Stimulated activated CD4-positive, alpha-beta T cell treated with anti-CD3 and anti-CD28 coated beads, Interleukin-4, amount 100 ng/mL, for 1 hour (primary cell): ENCODE results near the gene AAR2.

Experiments used
- DNase-seq: peaks from one replicate; pipeline ENCODE4 v3.0.0-alpha.2; 2020

AAR2 gene

DNA sequence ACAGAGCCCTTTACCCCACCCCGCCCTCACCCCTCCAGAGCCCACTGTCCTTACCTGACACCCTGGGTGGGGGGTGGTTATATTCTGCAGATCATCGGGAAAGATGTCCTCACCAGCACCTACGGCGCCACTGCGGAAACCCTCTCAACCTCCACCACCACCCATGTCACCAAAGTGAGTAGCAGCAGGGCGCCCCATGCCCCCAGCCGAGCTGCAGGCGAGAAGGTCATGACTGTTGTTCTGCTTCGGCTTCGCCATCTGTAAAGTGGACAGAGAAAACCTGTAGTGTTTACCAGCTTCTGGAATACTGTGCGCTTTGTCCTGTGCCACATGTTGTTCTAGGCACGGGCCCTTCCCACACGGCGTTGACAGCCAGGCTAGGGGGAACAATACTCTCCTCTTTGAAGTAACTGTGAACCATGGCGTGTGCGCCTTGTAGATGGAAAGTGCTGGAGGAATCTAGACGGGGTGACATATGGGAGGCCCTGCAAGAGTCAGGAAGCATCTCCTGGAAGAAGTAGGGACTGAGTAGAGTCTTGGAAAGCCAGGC is 16.5 kb upstream of the AAR2 start:
- no peak for DNase-seq

DNA sequence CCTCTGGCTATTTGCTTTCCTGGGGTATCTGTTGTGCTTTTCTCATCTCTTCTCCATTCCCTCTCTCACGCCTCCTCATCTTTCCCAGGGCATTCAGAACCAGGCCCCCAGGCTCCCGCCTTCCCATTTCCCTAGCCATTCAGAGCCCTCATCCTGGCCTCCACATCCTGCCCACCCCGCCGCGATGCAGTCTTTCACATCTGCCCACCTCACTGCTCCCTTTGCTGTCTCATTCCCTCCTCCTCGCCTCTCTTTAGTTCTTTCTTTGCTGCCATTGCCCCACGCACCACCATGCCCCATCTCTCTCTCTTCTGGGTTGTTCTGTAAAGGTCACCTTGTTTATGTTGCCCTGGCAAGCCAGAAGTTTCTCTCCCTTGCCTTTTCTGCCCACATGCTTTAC is 10.6 kb upstream of the AAR2 start:
- DNase-seq, result no peak

DNA sequence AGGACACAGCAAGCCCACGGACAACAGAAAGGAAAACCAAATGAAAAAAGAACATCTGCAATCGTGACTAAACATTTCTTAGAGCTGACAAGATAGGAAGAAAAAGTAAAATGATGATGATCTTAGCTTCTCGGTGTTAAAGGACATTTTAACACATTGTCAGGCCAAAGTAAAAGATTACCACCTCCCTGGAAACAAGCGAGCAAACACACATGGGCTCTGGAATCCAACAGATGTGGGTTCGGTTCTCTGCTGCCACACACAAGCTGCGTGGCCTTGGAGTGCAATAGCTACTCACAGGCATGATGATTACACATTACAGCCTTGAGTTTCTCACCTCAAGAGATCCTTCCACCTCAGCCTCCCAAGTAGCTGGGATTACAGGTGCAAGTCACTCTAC is 7.5 kb upstream of the AAR2 start:
- DNase-seq, result no peak

GRCh38 chr20:36230019-36230418 is 6.3 kb upstream of the AAR2 start:
- DNase-seq, result no peak

DNA sequence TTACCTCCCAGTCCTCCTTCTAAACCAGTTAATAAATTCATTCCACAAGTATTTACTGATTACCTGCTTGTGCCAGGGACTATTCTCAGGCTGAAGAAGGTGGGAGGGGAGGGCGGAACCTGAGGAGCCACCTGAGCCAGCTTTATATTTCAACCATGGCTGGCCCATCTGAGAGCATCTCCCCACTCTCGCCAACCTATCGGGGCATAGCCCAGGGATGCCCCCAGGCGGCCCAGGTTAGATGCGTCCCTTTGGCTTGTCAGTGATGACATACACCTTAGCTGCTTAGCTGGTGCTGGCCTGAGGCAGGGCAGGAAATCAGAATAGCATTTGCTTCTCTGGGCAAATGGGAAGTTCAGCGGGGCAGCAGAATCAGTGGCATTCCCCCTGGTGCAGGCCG is 4.9 kb upstream of the AAR2 start:
- no peak for DNase-seq

GRCh38 chr20:36234771-36235320 is 1.4 kb upstream of the AAR2 start:
- no peak for DNase-seq

GRCh38 chr20:36236786-36237121 is 476 bp downstream of the AAR2 start:
- no peak for DNase-seq

DNA sequence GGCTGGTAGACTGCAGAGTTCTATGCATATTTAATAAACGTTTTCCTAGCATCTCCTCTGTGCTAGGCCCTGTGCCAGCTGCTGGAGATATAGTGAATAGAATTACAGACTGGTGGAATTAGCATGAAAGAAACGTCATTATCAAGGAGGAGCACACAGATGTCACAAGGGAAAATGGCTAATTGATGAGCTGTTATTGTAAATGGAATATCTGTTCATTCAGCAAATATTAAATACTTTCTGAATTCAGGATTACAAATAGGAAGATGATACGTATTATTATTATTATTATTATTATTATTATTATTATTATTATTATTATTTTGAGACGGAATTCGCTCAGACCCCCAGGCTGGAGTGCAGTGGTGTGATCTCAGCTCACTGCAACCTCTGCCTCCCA is 1.2 kb downstream of the AAR2 start:
- DNase-seq, result no peak

DNA sequence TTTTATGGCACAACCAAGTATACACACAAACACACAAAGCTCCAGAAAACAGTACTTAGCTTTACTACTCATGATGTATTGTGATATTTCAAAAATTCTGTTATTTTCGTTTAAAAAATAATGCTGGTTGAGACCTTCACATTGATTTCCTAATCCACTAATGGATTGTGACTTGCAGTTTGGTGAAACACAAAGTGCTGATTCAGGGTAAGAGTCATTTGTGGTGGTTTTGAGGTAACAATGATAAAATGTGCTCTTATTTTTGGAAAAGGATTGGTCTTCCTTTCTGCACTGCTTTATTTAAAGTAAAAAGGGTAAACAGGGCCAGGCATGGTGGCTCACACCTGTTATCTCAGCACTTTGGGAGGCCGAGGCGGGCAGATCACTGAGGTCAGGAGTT is 1.9 kb downstream of the AAR2 start:
- DNase-seq, result no peak

DNA sequence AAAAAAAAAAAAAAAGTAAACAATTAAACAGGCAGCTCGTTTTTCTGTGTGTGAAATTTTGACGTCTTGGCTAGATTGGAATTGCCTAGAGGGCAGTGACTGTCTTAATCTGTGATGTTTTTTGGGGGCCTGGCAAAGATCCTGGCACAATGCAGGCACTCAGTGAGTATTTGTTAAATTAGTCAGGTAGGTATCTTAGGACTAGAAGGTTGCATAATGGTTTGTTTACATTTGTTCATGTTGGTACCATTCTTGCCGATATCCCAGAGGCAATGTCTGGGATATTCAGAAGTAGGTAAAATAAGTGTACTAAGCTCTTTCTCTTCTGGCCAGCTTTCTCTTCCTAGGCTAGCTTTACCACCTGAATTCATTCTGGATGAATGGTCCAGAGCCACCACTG is 2.5 kb downstream of the AAR2 start:
- DNase-seq, result no peak

GRCh38 chr20:36240076-36240475 is 3.8 kb downstream of the AAR2 start:
- DNase-seq, result no peak

DNA sequence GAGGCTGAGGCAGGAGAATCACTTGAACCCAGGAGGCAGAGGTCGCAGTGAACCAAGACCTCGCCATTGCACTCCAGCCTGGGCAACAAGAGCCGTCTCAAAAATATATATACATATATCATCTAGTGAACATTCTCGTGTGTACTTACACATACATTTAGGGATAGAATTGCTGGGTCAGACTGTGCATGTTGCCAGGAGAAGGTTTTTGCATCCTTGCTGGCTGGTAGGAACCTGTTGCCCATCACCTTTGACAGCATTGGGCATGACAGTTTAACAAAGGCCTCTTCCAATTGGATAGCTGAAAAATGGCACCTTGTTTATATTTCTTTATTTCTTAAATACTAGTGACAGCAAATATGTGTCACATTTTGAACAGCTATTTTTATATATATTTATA is 5.4 kb downstream of the AAR2 start:
- no peak for DNase-seq

DNA sequence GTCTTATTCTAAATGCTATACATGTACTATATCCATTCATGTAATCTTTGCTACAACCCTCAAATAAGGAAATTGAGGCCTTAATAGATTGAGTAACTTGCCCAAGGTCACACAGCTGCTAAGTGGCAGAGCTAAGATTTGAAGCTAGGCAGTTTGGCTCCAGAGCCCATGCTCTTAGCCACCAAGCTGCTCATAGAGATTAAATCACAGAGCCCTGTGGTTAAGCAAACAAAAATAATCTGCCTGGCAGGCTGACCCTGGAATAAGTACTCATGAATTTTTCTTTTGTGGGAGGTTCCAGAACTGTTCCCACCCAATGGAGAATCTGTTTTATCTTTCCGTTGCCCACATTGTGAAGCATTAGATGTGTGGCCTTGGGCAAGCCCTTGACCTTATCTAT is 7.4 kb downstream of the AAR2 start:
- DNase-seq, result no peak

DNA sequence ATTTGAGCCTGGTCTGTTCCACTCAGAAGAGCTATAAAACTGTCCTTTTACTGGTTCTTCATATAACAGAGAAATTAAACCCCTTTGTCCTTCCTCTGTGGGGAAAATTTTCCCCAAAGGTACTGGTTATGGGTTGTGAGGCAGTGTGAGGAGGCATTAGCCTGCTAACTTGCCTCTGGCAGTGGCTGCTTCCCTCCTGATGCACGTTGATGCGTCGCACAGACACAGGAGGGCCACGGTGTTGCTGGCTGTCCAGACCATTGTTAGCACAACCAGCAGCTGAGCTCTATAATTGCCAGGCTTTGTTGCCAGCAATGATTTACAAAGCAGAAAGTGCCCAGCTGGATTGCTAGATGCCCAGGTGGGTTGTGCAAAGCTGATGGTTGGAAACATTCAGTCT is 10.1 kb downstream of the AAR2 start:
- no peak for DNase-seq

- DNase-seq, result no peak
These were observed 12.6 kb downstream of the AAR2 start for GRCh38 chr20:36248836-36249235.

GRCh38 chr20:36249450-36249849 is 13.2 kb downstream of the AAR2 start:
- DNase-seq, result no peak

DNA sequence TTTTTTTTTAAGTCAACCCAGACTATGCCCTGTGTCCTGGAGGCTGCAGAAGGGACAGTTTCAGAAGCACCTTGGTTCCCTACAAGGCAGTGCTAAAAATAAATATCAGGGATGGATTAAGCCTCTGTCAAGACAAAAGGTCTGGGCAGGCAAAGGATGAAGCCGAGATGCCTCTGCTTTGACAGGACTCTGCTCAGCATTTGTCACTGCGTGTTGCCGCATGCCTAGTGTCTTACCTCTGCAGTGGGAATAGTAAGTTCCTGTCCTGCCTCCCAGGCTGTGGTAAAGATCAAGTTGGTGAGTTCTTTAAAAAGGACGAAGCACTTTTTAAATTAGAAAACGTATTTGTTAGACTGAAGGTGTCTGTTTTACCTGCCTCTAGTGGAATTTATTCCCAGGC is 15.1 kb downstream of the AAR2 start:
- DNase-seq, result no peak

DNA sequence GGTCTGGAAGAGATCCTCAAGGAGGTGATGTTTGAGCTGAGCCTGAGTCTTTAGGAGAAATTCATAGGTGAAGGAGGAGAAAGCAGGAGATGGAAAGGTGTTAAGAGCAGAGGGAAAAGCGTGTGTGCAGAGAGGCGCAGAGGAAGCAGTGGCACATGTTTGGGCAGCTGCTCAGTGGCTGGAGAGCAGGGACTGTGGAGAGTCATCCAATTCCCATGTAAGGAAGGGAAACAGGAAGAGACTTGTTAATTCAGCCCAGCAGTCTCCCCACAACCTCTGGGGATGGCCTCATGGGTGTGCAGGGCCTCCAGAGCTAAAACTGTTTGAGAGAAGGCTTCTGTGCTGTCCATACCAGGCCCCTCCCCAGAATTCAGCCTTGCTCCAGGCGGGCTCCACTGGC is 16.2 kb downstream of the AAR2 start:
- no peak for DNase-seq

GRCh38 chr20:36253036-36253435 is 16.8 kb downstream of the AAR2 start:
- DNase-seq, result no peak

DNA sequence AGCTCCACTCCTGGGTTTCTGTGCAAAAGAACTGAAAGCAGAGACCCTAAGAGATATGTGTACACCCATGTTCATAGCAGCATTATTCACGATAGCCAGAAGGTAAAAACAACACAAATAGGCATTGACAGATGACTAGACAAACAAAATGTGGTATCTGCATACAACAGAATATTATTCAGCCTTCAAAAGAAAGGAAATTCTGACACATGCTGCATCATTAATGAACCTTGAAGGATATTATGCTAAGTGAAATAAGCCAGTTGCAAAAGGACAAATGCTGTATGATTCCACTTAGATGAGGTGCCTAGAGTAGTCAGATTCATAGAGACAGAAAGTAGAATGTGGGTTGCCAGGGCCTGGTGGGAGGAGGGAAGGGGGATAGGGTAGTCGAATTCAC is 17.8 kb downstream of the AAR2 start:
- DNase-seq, result no peak

DNA sequence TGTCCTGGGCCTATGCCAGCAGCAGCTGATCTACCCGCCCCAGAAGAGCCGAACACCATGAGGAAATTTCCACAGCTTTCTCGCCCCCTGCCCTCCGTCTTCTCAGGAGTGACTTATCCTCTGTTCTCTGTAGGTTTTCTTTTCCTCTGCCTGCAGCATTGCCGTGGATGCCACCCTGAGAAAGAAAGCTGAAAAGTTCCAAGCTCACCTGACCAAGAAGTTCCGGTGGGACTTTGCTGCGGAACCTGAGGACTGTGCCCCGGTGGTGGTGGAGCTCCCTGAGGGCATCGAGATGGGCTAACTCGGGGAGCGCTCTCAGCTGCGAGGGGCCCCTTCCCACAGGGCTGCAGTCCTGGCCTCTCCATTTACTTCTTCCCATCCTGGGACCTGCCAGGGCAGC is 19.2 kb downstream of the AAR2 start:
- no peak for DNase-seq

DNA sequence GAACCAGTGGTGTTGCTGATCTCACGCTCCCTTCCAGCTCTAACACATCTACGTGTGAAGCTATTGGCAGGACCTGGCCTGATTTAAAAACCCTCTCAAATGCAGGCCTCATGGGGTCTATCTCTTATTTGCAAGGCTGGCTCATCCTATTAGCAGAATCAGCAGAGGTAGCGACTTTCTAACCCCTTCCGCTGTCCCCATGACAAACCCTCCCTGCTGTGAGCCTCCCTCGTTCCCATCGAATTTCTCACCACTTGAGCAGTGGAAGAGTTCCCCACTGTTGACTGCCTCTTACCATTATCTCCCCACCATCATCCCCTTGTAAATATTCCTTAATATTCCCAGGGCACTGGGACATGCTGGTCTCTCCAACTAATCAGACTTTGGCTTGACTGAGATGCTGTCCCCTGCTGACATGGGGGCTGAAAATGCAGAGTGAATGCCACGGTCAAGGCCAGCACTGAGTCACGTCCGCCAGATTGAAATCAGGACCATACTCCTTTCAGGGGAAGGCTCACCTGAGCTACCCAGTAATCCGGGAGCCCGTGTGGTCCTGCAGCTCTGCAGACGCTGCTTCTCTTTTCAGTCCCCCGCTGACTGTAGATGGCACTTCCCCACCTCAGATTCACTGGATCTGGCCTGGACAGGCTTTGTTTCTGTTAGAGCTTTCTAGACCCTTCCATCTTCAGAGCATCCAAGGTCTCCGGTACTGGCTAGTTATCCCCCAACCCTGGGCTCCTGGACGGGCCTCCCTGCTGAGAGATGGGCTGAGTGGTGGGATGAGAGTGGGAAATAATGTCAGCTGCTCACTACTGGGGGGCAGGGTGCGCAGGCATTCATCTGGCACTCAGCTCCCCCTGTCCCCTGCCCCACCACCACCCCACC is 23.1 kb downstream of the AAR2 start:
- DNase-seq, result no peak

DNA sequence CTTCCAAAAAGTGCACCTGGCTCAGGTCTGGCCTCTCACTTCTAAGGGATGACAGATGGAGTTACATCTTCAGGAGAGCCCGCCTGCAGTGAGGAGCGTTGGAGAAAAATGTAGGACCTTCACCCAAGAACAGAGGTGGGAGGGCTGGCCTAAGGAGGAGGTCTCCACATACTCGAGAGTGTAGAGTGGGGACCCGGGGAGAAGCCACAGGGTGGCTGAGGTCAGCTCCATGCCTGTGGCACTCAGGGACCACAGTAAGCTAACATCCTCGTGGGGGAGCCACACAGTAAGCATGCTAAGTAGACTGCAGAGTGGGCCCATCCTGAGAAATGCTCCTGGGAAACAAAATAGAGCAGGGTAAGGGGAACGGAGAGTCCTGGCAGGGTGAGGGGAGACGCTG is 24.0 kb downstream of the AAR2 start:
- no peak for DNase-seq

DNA sequence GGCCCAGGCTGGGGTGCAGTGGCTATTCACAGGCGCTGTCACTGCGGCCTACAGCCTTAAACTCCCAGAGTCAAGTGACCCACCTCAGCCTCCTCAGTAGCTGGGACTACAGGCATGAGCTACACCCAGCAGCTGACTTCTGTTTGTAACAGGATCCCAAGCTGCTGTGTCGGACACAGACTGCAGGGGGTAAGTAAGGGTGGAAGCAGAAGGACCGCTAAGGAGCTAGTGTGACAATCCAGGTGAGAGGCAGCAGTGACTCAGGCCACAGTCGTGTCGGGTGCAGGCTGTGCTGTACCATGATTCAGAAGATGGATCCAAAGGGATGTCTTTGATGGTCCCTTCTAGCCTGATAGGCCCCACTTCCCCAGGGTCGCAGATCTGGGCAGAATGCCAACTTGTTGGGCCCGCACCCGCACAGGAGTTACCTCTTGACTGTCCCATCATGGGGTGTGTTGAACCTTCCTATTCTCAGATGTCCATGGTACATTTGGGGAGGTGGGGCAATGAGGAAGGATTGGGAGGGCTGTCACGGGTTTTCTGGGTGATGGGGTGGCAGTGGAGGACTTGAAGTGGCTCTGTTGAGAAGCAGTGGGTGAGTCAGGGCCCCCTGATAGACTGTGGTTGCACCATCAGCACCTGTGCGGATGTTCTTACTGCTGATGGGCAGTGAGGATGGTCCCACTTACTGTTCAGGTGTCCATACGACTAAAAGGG is 25.3 kb downstream of the AAR2 start:
- DNase-seq, result no peak
